ENCODE data around the gene MAP3K4. TPM values are rescaled to one million over a fixed set of nuclear protein-coding genes. Genes with fewer than 3 reads are reported as not detected.

MAP3K4 gene
- total and polyA plus RNA-seq, 9 donors = 15.6 to 52.3 (median 38.6) TPM

DNA sequence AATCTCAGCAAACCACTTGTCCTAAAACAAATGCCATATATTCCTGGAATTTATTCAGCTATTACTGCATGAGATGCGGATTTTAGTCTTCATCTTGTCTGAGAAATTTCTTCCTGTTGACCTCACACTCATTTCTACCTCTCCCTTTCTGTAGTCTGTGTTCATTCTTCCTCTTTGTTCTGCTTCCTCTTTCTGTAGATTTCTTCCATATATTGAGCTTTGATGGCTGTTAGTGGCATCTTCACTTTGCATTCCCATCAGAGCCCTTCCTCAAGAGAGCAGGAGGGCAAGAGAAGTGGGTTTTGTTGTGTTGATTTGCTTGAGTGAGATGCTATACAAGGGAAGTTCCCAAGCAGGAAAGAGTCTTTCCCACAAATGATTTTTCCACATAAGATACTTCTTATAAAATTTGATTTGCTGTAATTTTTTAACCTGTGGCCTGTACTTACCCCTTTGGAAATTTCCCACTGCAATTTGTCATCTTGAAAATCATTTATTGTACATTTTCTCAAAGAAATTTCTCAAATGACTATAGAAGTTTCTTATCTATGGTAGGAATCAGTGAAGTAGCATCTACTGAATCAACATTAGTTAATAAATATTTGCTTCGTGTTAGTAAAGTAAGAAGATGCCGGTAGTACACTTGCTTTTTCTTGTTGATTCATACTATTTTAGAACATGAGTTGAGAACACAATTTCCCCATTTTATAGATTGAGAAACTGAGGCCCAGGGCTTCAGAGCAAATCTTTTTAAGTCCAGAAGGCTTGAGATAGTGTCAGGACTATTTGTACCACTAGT lies 43.8 kb downstream of the MAP3K4 start:
- H3K27ac ChIP-seq = no peak overlapping the region
- WGBS, 3 donors = 95 to 96% (median 96%) methylated on average over 3 of the region's 3 CpGs
- H3K4me3 ChIP-seq = no peak overlapping the region
- H3K27me3 ChIP-seq = no peaks in the 10 kb centered on the region
- DNase-seq = no peak
- H3K36me3 ChIP-seq = no peaks in the 10 kb centered on the region
- H3K9me3 ChIP-seq = no peaks in the 10 kb centered on the region
- intact Hi-C loops (cut with DNase I) = no loop called here
- TF ChIP-seq, protein P1, sequence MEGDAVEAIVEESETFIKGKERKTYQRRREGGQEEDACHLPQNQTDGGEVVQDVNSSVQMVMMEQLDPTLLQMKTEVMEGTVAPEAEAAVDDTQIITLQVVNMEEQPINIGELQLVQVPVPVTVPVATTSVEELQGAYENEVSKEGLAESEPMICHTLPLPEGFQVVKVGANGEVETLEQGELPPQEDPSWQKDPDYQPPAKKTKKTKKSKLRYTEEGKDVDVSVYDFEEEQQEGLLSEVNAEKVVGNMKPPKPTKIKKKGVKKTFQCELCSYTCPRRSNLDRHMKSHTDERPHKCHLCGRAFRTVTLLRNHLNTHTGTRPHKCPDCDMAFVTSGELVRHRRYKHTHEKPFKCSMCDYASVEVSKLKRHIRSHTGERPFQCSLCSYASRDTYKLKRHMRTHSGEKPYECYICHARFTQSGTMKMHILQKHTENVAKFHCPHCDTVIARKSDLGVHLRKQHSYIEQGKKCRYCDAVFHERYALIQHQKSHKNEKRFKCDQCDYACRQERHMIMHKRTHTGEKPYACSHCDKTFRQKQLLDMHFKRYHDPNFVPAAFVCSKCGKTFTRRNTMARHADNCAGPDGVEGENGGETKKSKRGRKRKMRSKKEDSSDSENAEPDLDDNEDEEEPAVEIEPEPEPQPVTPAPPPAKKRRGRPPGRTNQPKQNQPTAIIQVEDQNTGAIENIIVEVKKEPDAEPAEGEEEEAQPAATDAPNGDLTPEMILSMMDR (IDR thresholded peaks at IDR 0.05) = no peak
- TF ChIP-seq EP300 (IDR thresholded peaks at IDR 0.05) = no peak
- no peak for TF ChIP-seq POLR2A (IDR thresholded peaks at IDR 0.05)
- H3K4me1 ChIP-seq (ENCODE audit: insufficient read depth) = peaks cover 8% of the 10 kb centered on the region

GRCh38 chr6:161035981-161036263 lies 44.4 kb downstream of the MAP3K4 start:
- TF ChIP-seq EP300 (IDR thresholded peaks at IDR 0.05) = no peak
- TF ChIP-seq, protein P1 (IDR thresholded peaks at IDR 0.05) = no peak
- no peak for TF ChIP-seq POLR2A (IDR thresholded peaks at IDR 0.05)
- 53 to 87% (median 85%) methylated on average over 3 of the region's 3 CpGs for WGBS, 3 donors
- intact Hi-C loops (cut with DNase I) = no loop called here
- Histone ChIP-seq H3K27me3 (no peaks in the 10 kb centered on the region), H3K9me3 (no peaks in the 10 kb centered on the region), H3K36me3 (no peaks in the 10 kb centered on the region), H3K4me3 (no peak overlapping the region), H3K4me1 (ENCODE audit: insufficient read depth) (peaks cover 7% of the 10 kb centered on the region), H3K27ac (no peak overlapping the region)
- DNase-seq = no peak

DNA sequence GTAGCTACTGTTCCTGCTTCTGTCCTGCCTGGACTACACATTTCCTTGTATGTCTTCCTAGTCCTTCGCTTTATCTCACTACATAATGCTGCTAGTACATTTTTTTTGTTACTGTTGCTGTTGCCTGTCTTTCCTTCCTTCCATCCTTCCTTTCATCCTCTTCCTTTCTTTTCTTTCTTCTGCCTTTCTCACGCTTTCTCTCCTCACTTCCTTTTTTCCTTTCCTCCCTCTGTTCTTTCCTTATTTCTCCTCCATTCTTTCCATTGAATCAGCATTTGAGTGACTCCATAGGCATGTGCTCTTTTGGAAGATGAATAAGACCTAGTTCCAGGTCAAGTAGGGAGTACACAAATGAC lies 46.3 kb downstream of the MAP3K4 start:
- Histone ChIP-seq H3K27ac (no peak overlapping the region), H3K4me3 (no peak overlapping the region), H3K9me3 (no peaks in the 10 kb centered on the region), H3K27me3 (no peaks in the 10 kb centered on the region), H3K36me3 (no peaks in the 10 kb centered on the region), H3K4me1 (ENCODE audit: insufficient read depth) (peaks cover 7% of the 10 kb centered on the region)
- no peak for TF ChIP-seq POLR2A (IDR thresholded peaks at IDR 0.05)
- no peak for TF ChIP-seq EP300 (IDR thresholded peaks at IDR 0.05)
- TF ChIP-seq, protein P1 (IDR thresholded peaks at IDR 0.05) = no peak
- WGBS, 3 donors = 85 to 98% (median 93%) methylated on average over 2 of the region's 2 CpGs
- intact Hi-C loops (cut with DNase I) = no loop called here
- no peak for DNase-seq

DNA sequence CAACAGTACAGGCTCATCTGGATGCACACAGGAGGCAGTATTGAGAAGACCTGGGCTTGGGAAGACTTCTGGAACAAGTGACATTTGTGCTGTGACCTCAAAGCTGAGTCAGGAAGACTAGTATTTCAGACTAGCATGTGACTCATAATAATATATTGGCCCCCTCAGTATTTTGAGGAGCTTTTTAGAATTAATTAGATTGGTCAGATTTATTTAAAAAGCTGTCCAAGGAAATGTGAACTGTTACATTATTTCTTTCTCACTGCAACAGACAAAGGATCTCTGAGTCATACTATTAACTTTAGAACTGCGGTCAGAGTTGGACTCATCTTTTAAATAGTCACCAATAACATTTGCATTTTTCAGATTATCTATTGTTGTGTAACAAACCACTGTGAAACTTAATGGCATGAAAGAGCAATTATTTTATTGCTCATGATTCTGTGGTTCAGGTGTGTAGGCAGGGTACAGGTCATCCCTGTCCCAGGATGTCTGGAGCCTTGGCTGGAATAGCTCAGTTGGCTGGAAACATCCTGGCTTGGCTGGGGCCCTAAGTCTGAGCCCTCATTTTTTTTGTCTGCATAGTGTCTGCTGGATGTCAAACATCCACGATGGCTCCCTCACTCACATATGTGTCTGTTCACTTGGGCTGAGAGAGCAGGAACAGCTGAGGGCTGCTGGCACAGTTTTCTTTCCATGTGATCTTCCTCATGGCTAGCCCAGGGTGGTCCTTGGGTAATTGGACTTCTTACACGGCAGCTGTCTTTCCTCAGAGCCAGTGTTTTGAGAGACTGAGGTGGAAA lies 46.9 kb downstream of the MAP3K4 start:
- peaks cover 7% of the 10 kb centered on the region for H3K4me1 ChIP-seq (ENCODE audit: insufficient read depth)
- peak; percentile 24 to 57 (median 48) for DNase-seq
- intact Hi-C loops (cut with DNase I) = no loop called here
- no peak overlapping the region for H3K4me3 ChIP-seq
- H3K9me3 ChIP-seq = no peaks in the 10 kb centered on the region
- H3K36me3 ChIP-seq = no peaks in the 10 kb centered on the region
- 5 to 9% (median 7%) methylated on average over 3 of the region's 3 CpGs for WGBS, 3 donors
- no peaks in the 10 kb centered on the region for H3K27me3 ChIP-seq
- TF ChIP-seq EP300 (IDR thresholded peaks at IDR 0.05) = no peak
- no peak for TF ChIP-seq POLR2A (IDR thresholded peaks at IDR 0.05)
- TF ChIP-seq, protein P1 (IDR thresholded peaks at IDR 0.05) = no peak
- H3K27ac ChIP-seq = peak overlapping the region; percentile 11 to 21

Data from ovary (tissue), 9 donors.